Activated CD4-positive, alpha-beta T cell treated with anti-CD3 and anti-CD28 coated beads, Interleukin-2, Interleukin-4, amounts not matched to agents 100 ng/mL and 50 ng/mL, durations not matched to agents 16 hours and 8 hours (primary cell): ENCODE results near the gene CD2.
A peak's percentile ranks its signal among the peaks of the same experiment; 100 is the strongest.

ENCODE experiments used
- DNase-seq: peaks from one replicate; pipeline ENCODE4 v3.0.0-alpha.2; 2020; ENCODE audit warnings: low spot score

CD2 gene

DNA sequence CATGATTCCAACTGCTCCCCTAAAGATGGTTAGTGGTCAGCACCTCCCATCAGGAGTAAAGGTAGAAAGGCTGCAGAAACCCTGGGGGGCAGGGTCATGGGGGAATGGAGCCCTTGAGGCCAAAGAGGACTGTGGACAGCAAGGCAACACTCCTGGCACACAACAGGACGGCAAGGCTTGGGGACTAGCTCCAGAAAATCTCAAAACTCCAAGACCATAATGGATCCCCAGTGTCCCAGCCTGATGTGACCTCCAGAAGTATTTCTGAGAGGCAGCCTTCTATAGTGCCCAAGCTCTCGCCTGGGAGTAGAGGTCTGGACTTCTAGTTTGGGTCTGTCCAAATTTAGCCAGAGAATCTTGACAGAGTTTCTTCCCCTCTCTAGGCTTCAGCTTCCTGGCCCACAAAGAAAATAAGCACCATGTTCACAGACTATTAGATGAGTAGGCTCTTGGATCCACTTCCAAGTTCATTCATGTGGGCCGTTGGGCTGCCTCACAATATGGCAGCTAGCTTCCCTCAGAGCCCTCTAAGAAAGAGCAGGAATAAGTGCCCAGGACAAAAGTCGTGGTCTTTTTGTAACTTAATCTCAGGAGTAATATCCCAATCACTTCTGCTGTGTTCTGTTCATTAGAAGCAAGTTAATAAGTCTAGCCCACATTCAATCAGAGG is 6.9 kb downstream of the CD2 start:
- DNase-seq: peak; percentile 8

DNA sequence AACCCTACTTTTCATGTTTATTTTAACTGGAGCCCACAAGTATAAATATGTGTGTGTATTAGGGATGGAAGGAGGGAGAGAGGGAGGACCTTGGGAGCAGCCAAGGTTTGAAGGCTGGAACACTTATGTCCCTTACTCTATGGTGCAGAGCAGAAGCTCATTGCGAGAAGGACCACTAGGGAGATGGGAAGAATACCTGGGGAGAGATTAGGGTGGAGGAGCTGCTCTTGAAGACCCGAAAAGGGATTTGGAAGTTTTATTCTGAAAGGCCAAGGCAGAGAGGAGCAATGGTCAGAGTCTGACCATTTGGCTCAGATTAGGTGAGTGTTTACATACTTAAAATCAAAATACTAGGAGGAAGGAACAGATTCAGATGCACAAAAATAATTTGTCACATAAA is 8.1 kb downstream of the CD2 start:
- no peak for DNase-seq

DNA sequence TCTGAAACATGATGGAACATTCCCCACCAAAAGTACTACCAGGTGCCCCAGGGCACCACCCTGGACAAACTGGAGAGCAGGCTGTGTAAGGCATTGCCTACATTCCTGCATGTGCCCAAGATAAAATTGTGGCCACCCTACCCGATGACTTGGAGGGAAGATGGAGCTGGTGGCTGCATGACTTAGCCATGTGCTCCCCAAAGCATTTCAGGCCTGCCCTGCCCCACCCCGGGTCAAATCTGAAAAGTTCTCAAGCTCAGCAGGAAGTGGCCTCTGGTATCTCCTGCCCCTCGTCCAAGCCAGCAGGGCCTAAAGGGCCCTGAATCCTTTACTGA is 8.5 kb downstream of the CD2 start:
- DNase-seq: no peak

DNA sequence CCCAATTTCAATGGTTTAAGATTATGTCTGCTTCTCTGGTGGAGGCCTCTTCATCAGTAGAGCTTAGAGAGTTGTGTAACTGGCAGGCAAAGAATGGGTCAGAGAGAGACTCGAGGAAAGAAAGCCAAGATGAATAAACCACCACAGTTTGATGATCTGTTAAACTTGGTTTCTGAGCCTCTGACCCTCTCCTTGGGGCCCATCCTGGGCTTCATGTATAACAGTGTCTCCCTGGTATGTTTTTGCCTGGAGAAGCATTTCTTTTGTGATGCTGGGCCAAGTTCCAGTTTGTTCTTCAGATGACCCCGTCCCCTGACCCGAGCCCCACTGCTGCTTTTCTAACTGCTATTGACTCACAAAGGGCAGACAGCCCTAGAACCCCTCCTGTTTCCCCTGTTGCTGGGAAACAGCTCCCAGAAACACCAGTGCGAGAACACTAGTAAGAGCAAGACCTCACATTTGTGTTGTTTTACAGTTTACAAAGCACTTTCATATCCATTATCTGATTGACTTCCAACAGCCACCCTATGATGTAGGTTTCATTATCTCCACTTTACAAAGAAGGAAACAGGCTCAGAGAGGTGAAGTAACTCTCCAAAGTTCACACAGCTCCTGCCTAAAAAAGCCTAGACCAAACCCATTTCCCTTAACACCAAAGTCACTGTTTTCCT is 9.0 kb downstream of the CD2 start:
- peak; percentile 94 for DNase-seq

DNA sequence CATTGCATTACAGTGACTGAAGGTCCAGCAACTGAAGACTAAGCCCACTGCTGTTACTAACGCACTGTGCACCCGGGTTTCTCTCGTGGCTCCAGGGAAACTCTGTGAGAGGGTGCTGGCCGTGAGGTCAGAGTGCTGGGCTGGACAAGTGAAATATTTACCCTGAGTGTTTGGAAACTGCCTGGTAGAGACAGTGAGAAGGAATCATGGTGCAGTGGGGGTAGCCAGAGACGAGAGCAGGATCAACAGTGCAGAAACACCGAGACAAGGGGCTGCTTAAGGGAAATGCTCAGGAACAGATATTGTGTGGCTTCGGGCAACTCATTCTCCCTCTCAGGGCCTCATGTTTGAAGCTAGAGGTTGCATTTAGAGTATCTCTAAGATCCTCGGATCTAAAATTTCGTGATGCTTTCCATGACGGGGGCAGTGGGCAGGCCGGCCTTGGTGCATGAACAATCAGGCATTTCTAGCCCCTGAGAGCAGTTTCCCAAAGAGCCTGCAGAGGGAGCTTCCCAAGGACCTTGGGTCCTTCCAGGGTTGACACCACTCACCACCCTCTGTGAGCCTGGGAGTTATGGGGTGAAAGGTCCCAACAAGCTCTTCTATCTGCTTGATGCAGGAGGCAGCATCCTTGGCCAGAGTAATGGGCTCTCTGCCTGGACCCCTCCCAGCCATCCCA is 9.7 kb downstream of the CD2 start:
- DNase-seq: peak; percentile 68

DNA sequence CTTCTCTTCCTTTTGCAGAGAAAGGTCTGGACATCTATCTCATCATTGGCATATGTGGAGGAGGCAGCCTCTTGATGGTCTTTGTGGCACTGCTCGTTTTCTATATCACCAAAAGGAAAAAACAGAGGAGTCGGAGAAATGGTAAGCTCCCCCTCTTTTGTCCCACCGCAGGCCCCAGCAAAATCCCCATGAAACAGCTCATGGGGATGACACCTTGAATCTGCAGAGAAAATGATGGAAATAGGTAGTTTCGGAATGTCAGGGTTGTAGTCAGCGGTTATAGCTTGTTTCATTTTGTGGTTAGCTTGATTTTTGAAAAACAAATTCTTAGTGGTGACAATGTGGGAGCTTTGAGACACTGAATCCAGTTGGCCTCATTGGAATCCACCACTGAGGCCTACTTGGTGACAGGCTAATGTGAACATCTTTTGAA is 10.3 kb downstream of the CD2 start:
- peak; percentile 95 for DNase-seq

DNA sequence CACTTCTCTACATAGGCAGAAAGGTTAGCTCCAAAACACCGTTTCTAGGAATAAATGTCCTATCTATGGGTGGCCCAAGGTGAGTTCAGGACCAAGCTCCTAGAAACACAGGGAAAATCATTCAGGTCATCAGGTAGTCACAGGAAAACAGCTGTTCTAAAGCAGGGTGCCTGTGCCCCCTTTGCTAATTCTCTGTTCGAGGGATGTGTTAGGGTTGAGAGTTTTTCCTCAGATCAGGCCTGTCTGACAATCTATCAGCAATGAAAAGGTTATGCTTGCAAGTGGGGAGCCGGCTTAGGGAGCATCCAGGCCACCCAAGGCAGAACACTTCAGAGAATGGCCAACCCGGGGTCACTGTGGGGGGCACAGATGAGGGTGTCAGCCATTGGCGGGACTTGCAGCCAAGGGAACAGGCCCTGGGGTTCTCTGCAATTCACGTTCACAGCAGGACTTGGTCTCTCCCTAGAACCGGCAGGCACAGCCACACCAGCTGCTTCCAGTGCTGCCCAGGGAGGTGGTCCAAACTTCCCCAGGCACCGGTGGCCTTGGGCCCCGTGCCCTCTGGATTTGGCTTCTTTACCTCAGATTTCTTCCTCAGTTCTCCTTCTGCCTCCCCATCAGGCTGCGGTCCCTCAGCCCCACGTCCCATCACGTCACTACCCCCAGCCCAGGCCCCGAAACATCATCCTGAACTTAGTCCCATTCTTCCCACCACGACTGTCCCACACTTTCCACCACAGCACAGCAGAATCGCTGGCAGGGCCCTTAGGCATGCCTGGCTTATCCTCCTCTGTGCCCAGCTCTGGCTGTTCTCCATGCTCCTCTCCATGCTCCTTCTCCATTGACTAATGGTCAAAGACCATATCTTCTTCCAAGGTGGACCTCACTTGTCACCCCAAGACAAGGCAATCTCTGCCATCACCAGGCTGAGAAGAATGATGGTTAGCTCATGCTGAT is 11.0 kb downstream of the CD2 start:
- no peak for DNase-seq

DNA sequence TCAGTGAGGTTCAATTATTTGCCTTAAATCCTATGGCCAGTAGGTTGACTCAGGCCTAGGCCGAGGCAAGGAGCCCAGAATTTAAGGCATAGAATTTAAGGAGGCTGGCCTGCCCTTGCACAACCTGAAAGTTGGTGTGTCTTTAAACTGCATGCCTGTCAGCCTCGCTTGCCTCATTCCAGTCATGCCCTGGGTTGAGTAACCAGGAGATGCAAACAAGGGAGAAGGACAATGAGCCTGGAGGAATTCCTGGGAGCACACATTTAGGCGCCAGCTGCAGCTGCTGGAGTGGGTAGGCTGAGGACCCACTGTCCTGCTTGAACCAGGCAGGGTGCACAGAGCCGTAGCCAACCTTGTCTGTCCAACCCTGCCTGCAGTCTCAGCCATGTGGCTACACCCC is 11.7 kb downstream of the CD2 start:
- DNase-seq: peak; percentile 25

DNA sequence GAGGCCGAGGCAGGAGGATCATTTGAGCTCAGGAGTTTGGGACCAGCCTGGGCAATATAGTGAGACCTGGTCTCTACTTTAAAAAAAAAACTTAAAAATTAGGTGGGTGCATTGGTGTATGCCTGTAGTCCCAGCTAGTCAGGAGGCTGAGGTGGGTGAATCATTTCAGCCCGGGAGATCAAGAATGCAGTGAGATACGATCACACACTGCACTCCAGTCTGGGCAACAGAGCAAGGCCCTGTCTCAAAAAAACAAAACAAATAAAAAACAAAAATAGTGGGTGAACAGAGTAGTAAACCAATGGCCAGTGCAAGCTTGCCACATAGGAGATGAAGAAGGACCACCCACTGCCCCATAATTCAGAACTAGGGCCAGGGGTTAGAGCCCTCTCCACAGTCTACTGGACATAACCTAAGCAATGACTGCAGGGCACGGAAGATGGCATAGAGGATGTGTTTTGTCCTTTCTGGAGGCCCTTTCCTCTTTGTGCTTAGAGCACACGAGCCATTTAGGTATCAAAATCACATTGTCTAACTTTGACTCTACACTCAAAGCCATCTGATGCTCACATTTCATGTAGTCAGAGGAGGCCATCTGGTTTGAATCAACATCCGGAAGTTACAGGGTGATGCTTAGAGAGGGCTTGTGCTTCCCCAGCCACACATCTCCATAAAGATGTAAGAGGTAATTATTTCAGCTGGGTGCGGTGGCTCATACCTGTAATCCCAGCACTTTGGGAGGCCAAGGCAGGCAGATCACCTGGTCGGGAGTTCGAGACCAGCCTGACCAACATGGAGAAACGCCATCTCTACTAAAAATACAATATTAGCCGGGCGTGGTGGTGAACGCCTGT is 12.6 kb downstream of the CD2 start:
- peak; percentile 77 for DNase-seq

DNA sequence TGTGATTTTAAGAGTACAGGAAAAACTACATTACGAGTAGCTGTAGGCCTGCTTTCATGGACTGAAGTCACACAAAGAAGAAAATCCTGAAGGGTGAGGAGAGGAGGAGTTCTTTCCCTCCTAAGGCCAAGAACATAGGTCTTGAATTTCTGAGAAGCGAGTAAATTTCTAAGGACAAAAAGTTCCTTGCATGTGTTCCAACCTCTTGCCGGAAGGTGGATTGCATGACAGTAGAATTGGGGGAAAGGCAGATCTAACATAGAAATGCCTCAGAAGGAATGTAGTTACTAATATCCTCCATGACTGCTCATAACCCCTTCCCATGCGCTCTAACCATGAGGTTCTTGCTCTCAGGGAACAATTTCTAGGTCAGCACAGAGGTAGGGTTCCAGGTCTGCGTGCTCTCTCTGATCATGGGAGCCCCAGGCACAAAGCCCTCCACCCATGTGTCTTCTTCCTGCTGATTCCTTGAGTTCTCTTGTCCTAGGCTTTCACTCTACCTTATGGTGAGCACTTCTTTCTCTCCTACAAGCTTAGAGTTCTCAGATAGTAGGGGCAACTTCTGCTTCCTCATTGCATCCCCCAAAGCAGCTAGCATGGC is 13.7 kb downstream of the CD2 start:
- DNase-seq: peak; percentile 31

DNA sequence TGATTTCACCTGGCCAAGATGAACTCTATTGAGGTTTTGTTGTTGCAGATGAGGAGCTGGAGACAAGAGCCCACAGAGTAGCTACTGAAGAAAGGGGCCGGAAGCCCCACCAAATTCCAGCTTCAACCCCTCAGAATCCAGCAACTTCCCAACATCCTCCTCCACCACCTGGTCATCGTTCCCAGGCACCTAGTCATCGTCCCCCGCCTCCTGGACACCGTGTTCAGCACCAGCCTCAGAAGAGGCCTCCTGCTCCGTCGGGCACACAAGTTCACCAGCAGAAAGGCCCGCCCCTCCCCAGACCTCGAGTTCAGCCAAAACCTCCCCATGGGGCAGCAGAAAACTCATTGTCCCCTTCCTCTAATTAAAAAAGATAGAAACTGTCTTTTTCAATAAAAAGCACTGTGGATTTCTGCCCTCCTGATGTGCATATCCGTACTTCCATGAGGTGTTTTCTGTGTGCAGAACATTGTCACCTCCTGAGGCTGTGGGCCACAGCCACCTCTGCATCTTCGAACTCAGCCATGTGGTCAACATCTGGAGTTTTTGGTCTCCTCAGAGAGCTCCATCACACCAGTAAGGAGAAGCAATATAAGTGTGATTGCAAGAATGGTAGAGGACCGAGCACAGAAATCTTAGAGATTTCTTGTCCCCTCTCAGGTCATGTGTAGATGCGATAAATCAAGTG is 14.3 kb downstream of the CD2 start:
- peak; percentile 9 for DNase-seq

DNA sequence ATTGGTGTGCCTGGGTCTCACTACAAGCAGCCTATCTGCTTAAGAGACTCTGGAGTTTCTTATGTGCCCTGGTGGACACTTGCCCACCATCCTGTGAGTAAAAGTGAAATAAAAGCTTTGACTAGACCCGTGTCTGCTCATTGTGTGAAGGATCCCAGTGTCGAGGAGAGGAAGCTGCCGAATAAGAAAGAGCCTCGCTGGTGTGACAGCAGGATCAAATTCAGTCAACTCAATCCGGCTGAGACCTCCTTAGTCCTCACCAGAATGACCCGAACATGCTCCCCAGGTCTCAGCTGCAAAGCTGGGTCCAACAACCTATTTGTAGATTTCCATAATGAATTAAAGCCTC is 14.8 kb downstream of the CD2 start:
- peak; percentile 88 for DNase-seq

DNA sequence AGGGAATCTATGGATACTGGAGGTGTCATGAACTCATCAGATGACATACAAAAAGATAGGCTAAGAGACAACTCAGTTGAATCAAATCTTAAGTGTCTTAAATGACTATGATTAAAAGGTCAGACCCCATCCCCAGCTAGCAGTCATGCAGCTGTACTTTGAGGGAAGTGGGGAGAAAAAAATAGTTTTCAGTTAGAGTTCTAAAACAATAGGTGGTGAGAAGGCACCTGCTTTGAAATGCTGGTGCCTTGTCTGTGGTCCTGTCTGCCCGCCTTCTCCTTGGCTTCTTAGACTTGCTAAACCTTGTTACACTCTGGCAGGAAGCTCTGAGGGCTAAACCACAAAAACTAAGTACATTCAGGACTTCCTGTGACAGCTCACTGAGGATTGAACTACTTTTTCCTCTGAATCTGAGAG is 15.3 kb downstream of the CD2 start:
- DNase-seq: peak; percentile 92

DNA sequence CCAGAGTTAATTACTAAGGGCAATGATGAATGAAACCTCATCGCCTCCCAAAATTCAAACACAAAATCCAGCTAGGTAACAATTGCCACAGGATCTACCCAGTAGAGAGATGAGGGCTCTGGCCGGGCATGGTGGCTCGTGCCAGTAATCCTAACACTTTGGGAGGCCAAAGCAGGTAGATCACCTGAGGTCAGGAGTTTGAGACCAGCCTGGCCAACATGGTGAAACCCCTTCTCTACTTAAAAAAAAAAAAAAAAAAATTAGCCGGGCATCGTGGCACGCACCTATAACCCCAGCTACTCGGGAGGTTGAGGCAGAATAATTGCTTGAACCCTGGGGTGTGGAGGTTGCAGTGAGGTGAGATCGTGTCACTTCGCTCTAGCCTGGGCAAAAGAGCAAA is 15.8 kb downstream of the CD2 start:
- peak; percentile 10 for DNase-seq

DNA sequence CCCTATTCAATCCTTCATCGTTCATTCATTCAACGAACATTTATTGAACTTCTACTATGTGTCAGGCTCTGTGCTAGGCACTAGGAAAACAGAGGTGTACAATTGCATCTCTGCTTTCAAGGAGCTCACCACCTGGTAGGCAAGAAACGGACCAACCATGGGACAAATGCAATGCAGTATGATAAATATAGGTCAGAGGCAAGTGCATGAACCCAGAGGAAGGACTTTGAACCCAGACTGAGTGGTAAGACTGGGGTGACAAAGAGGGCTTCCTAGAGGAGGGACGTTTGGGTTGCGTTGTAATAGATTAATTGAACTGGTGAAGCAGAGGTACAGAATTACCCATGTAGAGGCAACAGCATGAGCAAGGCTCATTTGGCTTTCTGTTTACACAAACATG is 16.4 kb downstream of the CD2 start:
- DNase-seq: peak; percentile 41

DNA sequence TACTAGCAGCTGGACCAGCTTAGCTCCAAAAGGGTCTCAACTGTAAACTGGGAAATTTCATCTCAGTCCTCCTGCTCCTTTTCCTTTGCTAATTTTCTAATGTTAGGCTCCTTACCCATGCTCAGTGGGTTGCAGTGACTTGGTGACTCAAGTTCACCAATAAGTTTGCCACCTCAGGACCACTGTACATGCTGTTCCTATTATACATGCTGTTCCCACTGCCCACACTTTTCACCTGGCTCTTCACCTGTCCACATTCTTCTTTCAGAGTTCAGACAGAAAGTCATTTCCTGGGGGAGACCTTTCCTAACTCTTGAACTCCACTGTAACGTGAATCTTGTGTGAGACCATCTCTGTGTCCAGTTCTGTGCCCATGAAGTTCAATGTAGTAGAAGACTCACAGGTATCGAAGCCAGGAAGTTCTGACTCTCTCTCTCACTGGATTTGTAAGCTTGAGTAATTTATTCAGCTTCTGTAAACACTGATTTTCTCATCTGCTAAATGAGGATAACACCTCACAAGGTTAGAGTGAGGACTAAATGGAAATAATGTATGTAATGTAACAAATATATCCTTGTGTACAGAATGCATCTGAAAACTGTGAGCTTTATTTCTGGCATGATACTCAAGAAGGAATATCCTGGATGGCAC is 17.9 kb downstream of the CD2 start:
- DNase-seq: no peak

DNA sequence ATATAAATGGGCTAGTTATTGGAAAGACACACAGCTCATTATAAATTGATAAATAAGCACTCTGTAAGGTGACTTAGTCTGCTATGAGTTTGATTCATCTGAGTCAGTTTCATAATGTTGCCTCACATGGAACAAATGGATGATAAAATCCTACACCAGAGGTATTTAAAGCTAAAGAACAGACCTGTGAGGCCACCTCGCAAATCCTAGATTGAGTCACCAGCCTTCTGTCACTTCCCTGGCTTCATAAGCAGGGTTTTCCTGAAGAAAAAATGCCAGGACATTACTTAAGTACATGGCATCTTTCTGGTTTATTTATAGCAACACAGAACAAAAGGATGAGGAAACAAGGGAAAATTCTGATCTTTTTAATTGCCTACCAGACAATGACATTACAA is 18.4 kb downstream of the CD2 start:
- no peak for DNase-seq

DNA sequence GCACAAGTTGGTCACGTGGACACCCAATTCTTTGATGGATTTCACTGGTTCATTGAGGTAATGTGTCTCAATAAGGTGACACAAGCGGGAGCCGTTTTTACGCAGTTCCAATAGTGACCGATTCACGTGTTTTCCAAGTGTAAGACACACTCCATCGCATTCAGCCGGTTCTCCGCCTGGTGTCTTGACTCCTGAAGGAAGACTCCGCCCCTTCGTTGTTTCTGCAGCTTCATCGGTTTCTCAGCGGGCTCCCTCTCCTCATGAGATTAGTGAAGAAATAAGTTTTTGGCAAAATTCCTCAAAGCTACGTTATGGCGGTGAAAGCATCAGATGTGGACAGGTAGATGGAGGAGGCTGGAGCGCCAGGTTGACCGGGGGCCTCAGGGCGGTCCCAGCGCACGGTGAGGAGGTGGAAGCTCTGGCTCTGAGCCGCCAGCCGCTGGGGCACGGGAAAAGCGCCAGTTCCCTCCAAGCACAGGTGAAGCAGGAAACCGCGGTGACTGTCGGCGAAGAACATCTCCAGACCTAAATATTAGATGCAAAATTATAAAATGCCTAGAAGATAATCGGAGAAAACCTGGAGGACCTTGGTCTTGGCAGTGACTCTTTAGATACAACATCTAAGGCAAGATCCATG is 21.0 kb downstream of the CD2 start:
- DNase-seq: no peak
